ENCODE measurements around the gene ZNF723.

GRCh38 chr19:22882797-22883196 is 50.7 kb downstream of the ZNF723 start:
- peak; percentile 71 for TF ChIP-seq CTCF (IDR thresholded peaks at IDR 0.05; ENCODE audit: low read depth, low read length)
- TF ChIP-seq EZH2phosphoT487 (IDR thresholded peaks at IDR 0.05; ENCODE audit: low read depth): no peak

All from OCI-LY3 (cell line).